ENCODE measurements around the gene REV3L. TPM values are rescaled to one million over a fixed set of nuclear protein-coding genes. Genes with fewer than 3 reads are reported as not detected.
A peak's percentile ranks its signal among the peaks of the same experiment; 100 is the strongest.

Gene REV3L
- total and polyA plus RNA-seq, 2 of the 13 experiments (the other 11 are each of a cell fraction or from before 2014, with no cell fraction given): 12.8 to 31.3 TPM

DNA sequence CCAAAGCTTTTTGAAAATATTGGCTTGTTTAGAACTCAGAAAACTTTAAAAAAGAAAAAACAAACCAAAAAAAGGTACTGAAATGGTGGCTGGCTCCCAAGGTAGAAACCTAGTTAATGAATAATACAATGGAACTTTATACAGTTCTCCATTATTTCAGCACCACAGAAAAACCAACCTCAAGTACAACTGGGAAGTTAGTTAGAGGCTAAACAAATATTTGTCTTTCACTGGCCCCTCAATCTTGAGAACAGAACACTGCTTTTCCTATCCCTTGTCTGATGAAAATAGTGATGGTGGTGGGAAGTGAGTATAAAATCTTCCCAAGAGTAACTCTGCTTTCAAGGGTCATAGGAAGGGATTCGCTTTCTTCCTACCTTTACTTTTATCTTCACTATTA lies 126.5 kb downstream of the REV3L start (continued):
- TF ChIP-seq HNF1B (CRISPR knock-in tag; IDR thresholded peaks at IDR 0.05) (no peak), ZFP36L1 (CRISPR knock-in tag; IDR thresholded peaks at IDR 0.05) (no peak), FOXA3 (CRISPR knock-in tag; IDR thresholded peaks at IDR 0.05) (peak; percentile 62), ZSCAN12 (CRISPR knock-in tag; IDR thresholded peaks at IDR 0.05) (no peak), GATAD2A (CRISPR knock-in tag; IDR thresholded peaks at IDR 0.05) (peak; percentile 72), SAFB2 (CRISPR knock-in tag; IDR thresholded peaks at IDR 0.05; ENCODE audit: borderline replicate concordance, low read depth) (no peak), ZNF644 (CRISPR knock-in tag; IDR thresholded peaks at IDR 0.05; ENCODE audit: low read depth) (peak; percentile 75), ZNF432 (CRISPR knock-in tag; IDR thresholded peaks at IDR 0.05; ENCODE audit: borderline replicate concordance) (no peak), HBP1 (CRISPR knock-in tag; IDR thresholded peaks at IDR 0.05; ENCODE audit: low read depth) (no peak), NR2F6 (IDR thresholded peaks at IDR 0.05) (no peak), NR2F6 (CRISPR knock-in tag; IDR thresholded peaks at IDR 0.05) (no peak), ZBTB38 (CRISPR knock-in tag; IDR thresholded peaks at IDR 0.05) (no peak), ZNF639 (CRISPR knock-in tag; conservative IDR thresholded peaks at IDR 0.05) (no peak), NCOR1 (IDR thresholded peaks at IDR 0.05; ENCODE audit: borderline replicate concordance, low read length) (no peak; the same call in 1 of the 2 replicates), GFI1 (CRISPR knock-in tag; IDR thresholded peaks at IDR 0.05; ENCODE audit: borderline replicate concordance) (0 out of 2 replicates have a peak, but pooled peaks have one; percentile 31), NFE2L1 (CRISPR knock-in tag; IDR thresholded peaks at IDR 0.05; ENCODE audit: borderline replicate concordance) (no peak), ZNF180 (CRISPR knock-in tag; IDR thresholded peaks at IDR 0.05; ENCODE audit: borderline replicate concordance, low read depth) (no peak), ZMYM4 (CRISPR knock-in tag; IDR thresholded peaks at IDR 0.05) (peak; percentile 58; the same call in 1 of the 2 replicates), DPF2 (CRISPR knock-in tag; IDR thresholded peaks at IDR 0.05; ENCODE audit: borderline replicate concordance, low read depth) (no peak), NCOA2 (CRISPR knock-in tag; IDR thresholded peaks at IDR 0.05) (0 out of 2 replicates have a peak, but pooled peaks have one; percentile 29), ZNF263 (CRISPR knock-in tag; IDR thresholded peaks at IDR 0.05) (no peak), EP300 (IDR thresholded peaks at IDR 0.05; ENCODE audit: low read depth in 2 of 2, low read length in 2 of 2) (peak in 1 of 2 experiments; percentile 55; a peak in 2 of 4 replicates), EP300 (CRISPR knock-in tag; IDR thresholded peaks at IDR 0.05; ENCODE audit: borderline replicate concordance) (no peak), CHD4 (IDR thresholded peaks at IDR 0.05; ENCODE audit: borderline replicate concordance, low read length) (0 out of 2 replicates have a peak, but pooled peaks have one; percentile 6), ZFP82 (CRISPR knock-in tag; IDR thresholded peaks at IDR 0.05; ENCODE audit: borderline replicate concordance) (no peak), ZNF235 (CRISPR knock-in tag; IDR thresholded peaks at IDR 0.05; ENCODE audit: borderline replicate concordance) (no peak), SSRP1 (CRISPR knock-in tag; IDR thresholded peaks at IDR 0.05) (no peak)

Measured in HepG2 (cell line).